NCI-H345 (cell line): ENCODE measurements around the gene PXDC1.
"Not testable (repeated sequence)": the region's sequence is repeated elsewhere in the genome, so short reads cannot be mapped to it uniquely, and the experiment has no call there.

Source experiments
- DNase-seq: peaks from one replicate; lab custom pipeline; 2025; lab: John Stamatoyannopoulos, UW

The PXDC1 gene

DNA sequence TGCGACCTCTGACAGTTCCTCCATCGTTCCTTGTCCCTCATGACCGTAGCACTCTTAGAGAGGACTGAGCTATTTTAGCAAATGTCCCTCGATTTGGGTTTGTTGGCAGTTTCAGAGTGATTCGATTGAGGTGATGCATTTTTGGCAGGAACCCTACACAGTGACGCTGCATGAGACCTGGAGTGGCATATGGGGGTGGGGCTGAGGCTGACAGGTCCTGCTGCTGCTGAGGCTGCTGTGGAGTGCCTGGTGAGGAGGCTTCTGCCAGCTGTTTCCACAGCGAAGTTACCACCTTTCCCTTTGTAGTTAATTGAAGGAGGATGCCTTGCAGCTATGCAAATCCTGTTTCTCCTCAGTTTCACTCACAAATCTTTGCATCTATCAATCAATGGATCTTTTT, 19.8 kb downstream of the PXDC1 start:
- no peak for DNase-seq

- no peak for DNase-seq
Measured at GRCh38 chr6:3729603-3730344, 21.7 kb downstream of the PXDC1 start.

- DNase-seq: no peak
Measured at GRCh38 chr6:3727593-3728108, 23.9 kb downstream of the PXDC1 start.

DNA sequence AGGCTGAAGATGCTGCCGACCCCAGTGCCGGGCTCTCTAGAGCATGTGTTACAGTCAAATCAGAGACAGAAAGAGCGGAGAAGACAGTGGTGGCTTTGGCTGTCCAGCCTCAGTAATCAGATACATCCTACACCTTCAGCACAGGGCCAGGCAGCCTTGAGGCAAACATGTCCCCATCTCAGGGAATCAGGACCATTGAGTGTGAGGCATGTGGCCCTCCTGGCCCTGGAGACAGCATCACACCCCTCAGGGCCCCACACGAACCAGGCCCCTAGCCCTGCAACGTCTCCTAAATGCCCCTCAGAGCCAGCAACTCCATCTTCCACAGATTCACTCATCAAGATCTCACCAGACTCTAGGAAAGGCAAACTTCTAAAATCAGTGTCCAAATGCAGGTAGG, 24.5 kb downstream of the PXDC1 start:
- no peak for DNase-seq

DNA sequence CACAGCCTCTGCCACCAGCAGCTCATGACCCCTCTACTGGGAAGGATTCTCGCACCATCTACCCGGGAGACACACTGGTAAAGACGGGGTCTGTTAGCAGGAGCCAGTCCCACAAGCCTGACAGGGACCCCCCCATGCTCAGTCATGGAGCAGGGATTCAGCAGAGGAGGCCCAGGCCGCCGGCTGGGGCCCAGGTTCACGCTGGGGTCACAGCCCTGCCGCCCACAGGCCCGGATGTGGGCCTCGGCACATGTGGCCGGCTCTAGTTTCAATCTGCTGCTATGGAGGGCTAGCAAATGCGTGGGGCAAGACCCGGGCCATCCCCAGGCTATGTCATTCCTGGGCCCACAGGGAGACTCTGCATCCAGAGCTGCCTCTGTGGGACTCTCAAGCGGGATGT, 25.1 kb downstream of the PXDC1 start:
- no peak for DNase-seq

DNA sequence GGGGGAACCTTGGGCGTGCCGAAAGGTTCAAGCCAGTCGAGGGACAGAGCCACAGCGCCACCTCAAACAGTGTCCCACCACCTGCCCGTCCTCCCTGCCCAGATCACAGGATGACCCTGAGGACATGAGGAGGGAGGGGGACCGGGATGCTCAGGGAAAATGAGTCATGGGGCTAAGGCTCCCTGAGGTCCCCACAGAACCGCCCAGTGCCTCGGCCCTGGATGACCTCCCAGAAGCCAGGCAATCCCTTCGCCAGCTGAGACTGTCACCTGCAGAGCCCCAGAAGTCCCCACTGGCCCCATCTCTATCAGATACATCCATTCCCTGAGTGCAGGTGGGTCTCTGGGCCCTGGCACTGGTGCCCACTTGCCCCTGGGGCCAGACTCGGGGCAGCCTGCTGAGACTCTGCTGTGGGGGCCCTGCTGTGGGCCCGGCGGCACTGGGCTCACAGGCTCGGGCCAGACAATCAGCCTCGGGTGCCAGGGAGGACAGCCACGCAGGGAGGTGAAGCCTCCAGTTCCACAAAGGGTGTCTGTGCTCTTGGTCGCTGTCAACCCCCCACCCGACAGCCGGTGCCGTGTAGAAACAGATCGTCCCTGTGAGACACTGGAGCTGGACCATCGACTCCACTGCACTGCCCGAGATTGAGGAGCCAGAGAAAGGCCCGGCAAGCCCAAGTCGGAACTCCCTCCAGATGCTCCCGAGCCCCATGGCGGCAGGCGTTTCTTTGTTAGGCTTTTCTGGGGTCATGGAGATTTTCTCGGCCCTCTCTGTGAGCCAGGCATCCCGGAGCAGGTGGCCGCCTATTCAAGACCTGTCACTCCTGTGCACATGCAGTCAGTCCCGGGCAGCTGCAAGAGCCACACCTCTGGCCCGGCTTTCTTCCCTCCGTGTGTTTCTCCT, 26.1 kb downstream of the PXDC1 start:
- no peak for DNase-seq

DNA sequence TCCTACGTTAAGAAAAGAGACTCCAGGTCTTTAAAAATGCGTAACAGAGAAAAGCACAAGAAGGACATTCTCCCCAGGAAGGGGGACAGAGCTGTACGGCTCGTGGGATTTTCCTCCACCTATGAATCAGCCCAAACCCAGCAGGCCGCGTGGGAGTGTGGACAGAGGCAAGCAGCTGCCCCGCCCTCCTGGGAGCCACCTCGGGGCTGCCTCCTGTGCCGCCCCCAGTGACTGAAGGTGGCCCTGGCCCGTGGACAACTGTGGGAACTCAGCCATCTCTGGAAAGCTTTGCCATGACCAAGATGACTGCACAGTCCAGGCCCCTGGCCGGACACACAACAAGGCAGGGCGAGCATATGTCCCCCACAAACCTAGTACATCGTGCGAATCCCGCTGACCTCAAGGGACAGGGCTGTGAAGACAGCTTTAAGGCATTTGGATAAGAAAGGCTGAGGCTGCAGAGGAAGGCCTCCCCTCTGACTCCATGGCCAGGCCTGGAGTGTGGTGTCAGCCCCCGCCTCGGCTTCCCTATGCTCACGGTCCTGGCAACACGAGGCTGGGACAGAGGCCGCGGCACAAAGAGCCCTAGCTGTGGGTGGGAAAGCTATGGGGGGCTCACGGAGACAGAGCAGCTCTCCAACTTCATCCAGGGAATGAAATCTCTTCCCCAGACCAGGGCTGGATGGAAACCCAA, 26.9 kb downstream of the PXDC1 start:
- DNase-seq: no peak

GRCh38 chr6:3723966-3724365, 27.5 kb downstream of the PXDC1 start:
- DNase-seq: no peak

- DNase-seq: no peak
Measured at GRCh38 chr6:3723251-3723650, 28.3 kb downstream of the PXDC1 start.

- DNase-seq: no peak
Measured at GRCh38 chr6:3722785-3723184, 28.7 kb downstream of the PXDC1 start.

GRCh38 chr6:3721810-3722621, 29.5 kb downstream of the PXDC1 start:
- no peak for DNase-seq

- not testable (repeated sequence) for DNase-seq
Measured at GRCh38 chr6:3720770-3721169, 30.7 kb downstream of the PXDC1 start.

- DNase-seq: no peak
Measured at GRCh38 chr6:3719462-3720308, 31.8 kb downstream of the PXDC1 start.

- DNase-seq: no peak
Measured at GRCh38 chr6:3718407-3718806, 33.1 kb downstream of the PXDC1 start.

DNA sequence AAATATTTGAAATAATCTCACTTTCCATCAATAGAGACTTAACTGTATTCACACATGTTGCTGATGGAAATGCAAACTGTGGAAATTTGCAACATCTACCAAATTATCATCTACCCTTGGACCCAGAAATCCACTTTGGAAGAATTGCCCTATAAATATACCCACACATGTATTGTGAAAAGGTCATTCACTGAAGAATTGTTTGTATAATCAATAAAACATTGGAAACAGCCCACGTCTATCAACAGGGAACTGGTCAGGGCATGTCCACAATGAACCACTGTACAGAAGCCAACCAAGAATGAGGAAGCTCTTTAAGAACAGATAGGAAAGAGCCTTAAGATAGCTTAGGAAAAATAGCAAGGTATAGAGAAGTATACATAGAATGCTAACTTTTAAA, 36.2 kb downstream of the PXDC1 start:
- no peak for DNase-seq

- DNase-seq: no peak
Measured at GRCh38 chr6:3714768-3715167, 36.7 kb downstream of the PXDC1 start.

DNA sequence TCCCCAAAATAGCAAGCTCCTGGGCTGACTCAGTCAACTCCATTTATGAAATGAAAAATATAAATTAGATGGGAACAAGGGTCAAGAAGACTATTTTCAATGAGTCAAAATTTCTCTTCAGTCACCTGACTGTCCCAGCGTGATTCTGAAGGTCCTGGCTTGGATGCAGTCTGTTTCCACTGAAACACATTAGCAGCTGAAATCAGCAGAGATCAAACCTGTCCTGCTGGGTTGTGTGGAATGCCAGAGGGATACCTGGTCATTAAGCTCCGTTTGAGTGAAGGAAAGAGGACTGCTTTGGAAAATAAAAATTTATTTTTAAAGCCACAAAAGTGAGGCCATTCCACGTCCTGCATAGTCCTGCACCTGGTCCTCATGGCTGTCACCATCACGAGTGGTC, 37.4 kb downstream of the PXDC1 start:
- no peak for DNase-seq

DNA sequence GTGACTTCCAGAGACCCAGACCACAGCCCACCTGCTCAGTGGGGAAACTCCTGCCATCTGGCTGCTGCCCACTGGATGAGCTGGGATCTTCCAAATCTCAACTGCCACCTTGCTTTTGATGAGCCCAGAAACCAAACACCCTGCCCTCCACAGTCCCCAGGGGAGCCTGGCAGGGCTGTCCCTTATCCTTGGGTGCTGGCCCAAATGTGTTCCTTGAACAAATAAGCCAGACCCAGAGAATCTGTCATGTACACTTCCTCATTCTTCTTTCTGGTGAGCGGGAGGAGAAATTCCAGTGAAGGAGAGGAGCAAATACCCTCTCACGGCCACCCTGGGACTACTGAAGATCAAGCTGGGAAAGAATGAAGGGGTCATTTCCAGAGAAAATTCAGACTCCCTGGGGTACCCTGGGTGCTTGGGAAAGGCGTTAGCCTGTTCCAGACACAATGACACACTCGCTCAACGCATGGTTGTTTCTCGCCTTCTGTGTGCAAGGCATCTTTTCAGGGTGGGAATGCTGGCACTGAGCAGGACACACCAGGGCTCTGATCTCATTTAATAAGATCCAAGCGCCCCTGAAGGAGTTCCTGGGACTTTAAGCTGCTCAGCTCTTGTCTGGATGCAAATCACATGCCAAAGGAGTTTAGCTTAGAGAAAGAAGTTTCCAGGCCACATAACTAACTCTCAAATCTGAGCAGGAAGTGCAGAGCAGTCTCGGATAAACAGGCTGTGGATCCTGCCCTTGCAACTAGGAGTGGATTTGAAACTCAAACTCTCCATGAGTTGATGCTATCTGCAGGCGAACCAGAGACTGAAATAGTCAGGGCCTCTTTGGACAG, 38.5 kb downstream of the PXDC1 start:
- DNase-seq: no peak

DNA sequence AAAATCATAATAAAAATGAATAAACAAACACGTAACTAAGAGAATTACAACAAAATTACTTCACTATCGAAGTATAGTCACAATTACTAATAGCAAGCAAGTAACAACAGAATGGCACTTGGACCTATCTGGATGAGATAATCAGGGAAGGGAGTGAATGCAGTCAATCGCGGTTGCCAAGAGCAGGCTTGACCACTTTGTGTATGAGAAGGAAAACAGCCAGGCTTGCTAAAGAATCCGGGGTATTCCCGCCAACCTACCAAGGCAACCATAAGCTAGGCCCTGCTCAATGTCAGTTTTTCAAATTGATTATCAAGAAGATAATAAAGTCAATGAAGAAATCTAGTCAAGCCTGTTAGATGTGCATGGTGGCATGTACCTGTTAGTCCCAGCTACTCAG, 39.7 kb downstream of the PXDC1 start:
- DNase-seq: no peak

DNA sequence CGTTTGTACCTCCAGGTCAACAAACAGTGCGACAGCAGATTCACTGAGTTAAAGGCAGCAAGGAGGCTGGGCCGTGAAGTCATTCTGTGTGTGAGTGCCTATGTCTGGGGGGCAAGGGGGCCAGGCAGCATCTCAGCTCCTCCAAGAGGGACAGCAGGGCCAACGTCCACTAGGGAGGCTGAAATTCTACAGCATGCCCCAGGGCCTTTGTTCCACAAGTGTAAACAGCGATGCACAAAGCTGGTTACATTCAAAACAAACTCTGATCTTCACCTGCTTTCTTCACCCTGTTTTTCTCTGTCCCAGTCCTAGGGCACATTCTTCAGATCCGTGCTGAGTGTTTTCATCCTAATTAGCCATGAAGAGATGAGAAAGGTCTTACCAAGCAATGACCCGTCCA, 41.1 kb downstream of the PXDC1 start:
- no peak for DNase-seq
